Measurements from ENCODE around the gene PRRX1. TPM values are rescaled to one million over a fixed set of nuclear protein-coding genes. Genes with fewer than 3 reads are reported as not detected.
A peak's percentile ranks its signal among the peaks of the same experiment; 100 is the strongest.

PRRX1 gene
- total RNA-seq, 1 experiment from 2014 or later, result 1.8 TPM

GRCh38 chr1:170661646-170662411, 2.1 kb upstream of the PRRX1 start:
- Mint-ChIP-seq H3K27ac (ENCODE audit: unreplicated experiment) (no peak overlapping the region), H3K27me3 (ENCODE audit: unreplicated experiment) (peaks cover 18% of the 10 kb centered on the region), H3K36me3 (ENCODE audit: insufficient read depth, unreplicated experiment) (peaks cover 18% of the 10 kb centered on the region), H3K4me1 (ENCODE audit: low read depth, unreplicated experiment) (peaks cover 12% of the 10 kb centered on the region), H3K4me3 (ENCODE audit: low read depth, unreplicated experiment) (no peak overlapping the region), H3K9me3 (ENCODE audit: low read depth, unreplicated experiment) (no peaks in the 10 kb centered on the region)
- BruUV-seq (replicated peaks), result no TSS peak
- intact Hi-C loops (cut with micrococcal nuclease; ENCODE audit: unreplicated experiment), result no loop called here
- CTCF ChIA-PET, result no interaction called here
- no peak for DNase-seq
- TF ChIP-seq, protein P1, sequence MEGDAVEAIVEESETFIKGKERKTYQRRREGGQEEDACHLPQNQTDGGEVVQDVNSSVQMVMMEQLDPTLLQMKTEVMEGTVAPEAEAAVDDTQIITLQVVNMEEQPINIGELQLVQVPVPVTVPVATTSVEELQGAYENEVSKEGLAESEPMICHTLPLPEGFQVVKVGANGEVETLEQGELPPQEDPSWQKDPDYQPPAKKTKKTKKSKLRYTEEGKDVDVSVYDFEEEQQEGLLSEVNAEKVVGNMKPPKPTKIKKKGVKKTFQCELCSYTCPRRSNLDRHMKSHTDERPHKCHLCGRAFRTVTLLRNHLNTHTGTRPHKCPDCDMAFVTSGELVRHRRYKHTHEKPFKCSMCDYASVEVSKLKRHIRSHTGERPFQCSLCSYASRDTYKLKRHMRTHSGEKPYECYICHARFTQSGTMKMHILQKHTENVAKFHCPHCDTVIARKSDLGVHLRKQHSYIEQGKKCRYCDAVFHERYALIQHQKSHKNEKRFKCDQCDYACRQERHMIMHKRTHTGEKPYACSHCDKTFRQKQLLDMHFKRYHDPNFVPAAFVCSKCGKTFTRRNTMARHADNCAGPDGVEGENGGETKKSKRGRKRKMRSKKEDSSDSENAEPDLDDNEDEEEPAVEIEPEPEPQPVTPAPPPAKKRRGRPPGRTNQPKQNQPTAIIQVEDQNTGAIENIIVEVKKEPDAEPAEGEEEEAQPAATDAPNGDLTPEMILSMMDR (IDR thresholded peaks at IDR 0.05; ENCODE audit: unreplicated experiment), result no peak

DNA sequence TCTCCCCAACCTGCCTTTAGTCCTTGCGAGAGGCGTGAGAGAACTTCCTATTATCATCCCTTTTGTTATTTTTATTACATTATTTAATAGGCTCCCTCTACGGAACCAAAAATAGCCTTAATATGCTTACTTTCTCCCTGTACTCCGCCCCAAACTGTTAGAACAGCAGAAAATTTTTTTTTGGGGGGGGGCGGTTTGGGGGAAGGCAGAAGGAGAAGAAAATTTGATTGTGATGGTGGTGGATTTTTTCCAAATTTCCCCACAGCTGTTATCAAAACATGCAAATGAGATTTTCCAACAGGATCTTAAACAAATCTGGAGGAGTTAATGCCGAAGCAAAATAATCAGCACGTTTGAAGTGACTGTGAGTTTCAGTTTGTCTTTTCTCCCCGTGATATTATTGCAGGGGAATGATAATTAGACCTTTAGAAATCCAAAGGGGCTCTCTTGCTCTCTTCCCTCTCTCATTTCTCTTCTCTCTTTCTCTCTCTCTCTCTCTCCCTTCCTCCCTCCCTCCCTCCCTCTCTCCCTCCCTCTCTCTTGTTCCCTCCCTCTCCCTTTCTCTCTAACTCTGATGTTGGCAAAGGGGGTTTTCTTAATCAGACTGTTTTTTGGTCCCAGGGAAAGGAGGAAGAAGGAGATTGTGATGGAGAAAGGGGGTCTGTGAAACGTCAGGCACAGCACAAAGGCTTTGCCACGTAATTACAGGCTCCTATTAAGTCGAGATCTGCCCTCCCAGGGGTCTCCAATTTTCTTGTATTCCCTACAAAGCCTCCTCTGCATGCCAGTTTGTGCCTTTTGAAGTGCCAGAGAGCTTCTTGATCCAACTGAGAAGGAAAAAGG, 1.1 kb upstream of the PRRX1 start:
- CTCF ChIA-PET, result no interaction called here

GRCh38 chr1:170663404-170664092, 383 bp upstream of the PRRX1 start:
- Mint-ChIP-seq H3K9me3 (ENCODE audit: low read depth, unreplicated experiment) (no peaks in the 10 kb centered on the region), H3K27me3 (ENCODE audit: unreplicated experiment) (peaks cover 18% of the 10 kb centered on the region), H3K27ac (ENCODE audit: unreplicated experiment) (peak overlapping the region; percentile 68), H3K4me3 (ENCODE audit: low read depth, unreplicated experiment) (peak overlapping the region; percentile 99), H3K4me1 (ENCODE audit: low read depth, unreplicated experiment) (peaks cover 22% of the 10 kb centered on the region), H3K36me3 (ENCODE audit: insufficient read depth, unreplicated experiment) (peaks cover 18% of the 10 kb centered on the region)
- CTCF ChIA-PET, result interaction anchor here (0.6 kb wide), 1 partner anchor 266 kb away, joined by 3 read pairs; no protein-coding TSS in a partner anchor
- intact Hi-C loops (cut with micrococcal nuclease; ENCODE audit: unreplicated experiment), result no loop called here
- DNase-seq, result no peak
- no TSS peak for BruUV-seq (replicated peaks)
- TF ChIP-seq, protein P1 (IDR thresholded peaks at IDR 0.05; ENCODE audit: unreplicated experiment), result no peak

More for the DNA sequence above, 1.1 kb upstream of the PRRX1 start:
- Mint-ChIP-seq H3K27ac (ENCODE audit: unreplicated experiment) (no peak overlapping the region), H3K36me3 (ENCODE audit: insufficient read depth, unreplicated experiment) (peaks cover 18% of the 10 kb centered on the region), H3K9me3 (ENCODE audit: low read depth, unreplicated experiment) (no peaks in the 10 kb centered on the region), H3K4me1 (ENCODE audit: low read depth, unreplicated experiment) (peaks cover 14% of the 10 kb centered on the region), H3K27me3 (ENCODE audit: unreplicated experiment) (peaks cover 18% of the 10 kb centered on the region), H3K4me3 (ENCODE audit: low read depth, unreplicated experiment) (no peak overlapping the region)
- TF ChIP-seq, protein P1 (IDR thresholded peaks at IDR 0.05; ENCODE audit: unreplicated experiment), result no peak
- BruUV-seq (replicated peaks), result no TSS peak
- no peak for DNase-seq
- intact Hi-C loops (cut with micrococcal nuclease; ENCODE audit: unreplicated experiment), result no loop called here

GRCh38 chr1:170664828-170665612, 1.1 kb downstream of the PRRX1 start:
- Mint-ChIP-seq H3K4me3 (ENCODE audit: low read depth, unreplicated experiment) (peak overlapping the region; percentile 99), H3K9me3 (ENCODE audit: low read depth, unreplicated experiment) (no peaks in the 10 kb centered on the region), H3K4me1 (ENCODE audit: low read depth, unreplicated experiment) (peaks cover 25% of the 10 kb centered on the region), H3K27ac (ENCODE audit: unreplicated experiment) (peak overlapping the region; percentile 68), H3K36me3 (ENCODE audit: insufficient read depth, unreplicated experiment) (peaks cover 18% of the 10 kb centered on the region), H3K27me3 (ENCODE audit: unreplicated experiment) (peaks cover 18% of the 10 kb centered on the region)
- DNase-seq, result peak; percentile 66
- no TSS peak for BruUV-seq (replicated peaks)
- TF ChIP-seq, protein P1 (IDR thresholded peaks at IDR 0.05; ENCODE audit: unreplicated experiment), result peak; percentile 21
- intact Hi-C loops (cut with micrococcal nuclease; ENCODE audit: unreplicated experiment), result loop anchor here (5.0 kb wide), 1 partner anchor 128 kb away; no protein-coding TSS in a partner anchor
- CTCF ChIA-PET, result no interaction called here
